ENCODE measurements around the gene SMAD2. TPM values are rescaled to one million over a fixed set of nuclear protein-coding genes. Genes with fewer than 3 reads are reported as not detected.

SMAD2 gene
- total RNA-seq, 2 experiments from 2014 or later = 80.4 to 83.0 TPM

GRCh38 chr18:47793609-47794008, 136.8 kb downstream of the SMAD2 start:
- H3K27ac ChIP-seq (ENCODE audit: low read depth in 1 of 2, low read length in 2 of 2) = no peak overlapping the region
- no peak for ATAC-seq (ENCODE audit: poor library complexity)

GRCh38 chr18:47791461-47791985, 138.9 kb downstream of the SMAD2 start:
- intact Hi-C loops (cut with DNase I, micrococcal nuclease) = no loop called here
- ATAC-seq (ENCODE audit: poor library complexity) (no peak), DNase-seq (no peak)
- peaks cover 0 to 4% of the 10 kb centered on the region in 2 experiments for H3K27me3 ChIP-seq (ENCODE audit: control insufficient read depth in 1 of 2, insufficient read depth in 2 of 2, low read length in 2 of 2)
- Mint-ChIP-seq H3K4me3 (no peak overlapping the region), H3K4me1 (ENCODE audit: low read depth) (no peaks in the 10 kb centered on the region), H3K27me3 (peaks cover 20% of the 10 kb centered on the region), H3K27ac (no peak overlapping the region), H3K36me3 (ENCODE audit: low read depth) (no peaks in the 10 kb centered on the region), H3K9me3 (no peaks in the 10 kb centered on the region)
- TF ChIP-seq CTCF (IDR thresholded peaks at IDR 0.05) = no peak
- no peaks in the 10 kb centered on the region for H3K36me3 ChIP-seq (ENCODE audit: insufficient read depth, low read length)
- ChIA-PET POLR2A (no interaction called here), CTCF (no interaction called here)
- no peak overlapping the region for H3K27ac ChIP-seq (ENCODE audit: low read depth in 1 of 2, low read length in 2 of 2)
- no peaks in the 10 kb centered on the region for H3K9me3 ChIP-seq (ENCODE audit: control insufficient read depth in 1 of 2, insufficient read depth in 1 of 2, low read length in 2 of 2)
- H3K4me1 ChIP-seq (ENCODE audit: insufficient read depth, low read length) = no peaks in the 10 kb centered on the region
- H3K4me3 ChIP-seq (ENCODE audit: low read length) = no peak overlapping the region

More at GRCh38 chr18:47793609-47794008, 136.8 kb downstream of the SMAD2 start:
- no peak for DNase-seq
- H3K9me3 Mint-ChIP-seq = no peaks in the 10 kb centered on the region
- peaks cover 14% of the 10 kb centered on the region for H3K27me3 Mint-ChIP-seq
- no peak overlapping the region for H3K4me3 Mint-ChIP-seq
- POLR2A ChIA-PET = no interaction called here
- peaks cover 0 to 4% of the 10 kb centered on the region in 2 experiments for H3K27me3 ChIP-seq (ENCODE audit: control insufficient read depth in 1 of 2, insufficient read depth in 2 of 2, low read length in 2 of 2)
- no peaks in the 10 kb centered on the region for H3K36me3 ChIP-seq (ENCODE audit: insufficient read depth, low read length)
- no peak overlapping the region for H3K4me3 ChIP-seq (ENCODE audit: low read length)
- H3K36me3 Mint-ChIP-seq (ENCODE audit: low read depth) = no peaks in the 10 kb centered on the region
- no peak overlapping the region for H3K27ac Mint-ChIP-seq
- H3K4me1 Mint-ChIP-seq (ENCODE audit: low read depth) = no peaks in the 10 kb centered on the region
- CTCF ChIA-PET = no interaction called here
- no peaks in the 10 kb centered on the region for H3K4me1 ChIP-seq (ENCODE audit: insufficient read depth, low read length)
- no peaks in the 10 kb centered on the region for H3K9me3 ChIP-seq (ENCODE audit: control insufficient read depth in 1 of 2, insufficient read depth in 1 of 2, low read length in 2 of 2)
- intact Hi-C loops (cut with DNase I, micrococcal nuclease) = no loop called here
- TF ChIP-seq CTCF (IDR thresholded peaks at IDR 0.05) = no peak

GRCh38 chr18:47790036-47790435, 140.4 kb downstream of the SMAD2 start:
- no peak overlapping the region for H3K27ac ChIP-seq (ENCODE audit: low read depth in 1 of 2, low read length in 2 of 2)
- Mint-ChIP-seq H3K4me3 (no peak overlapping the region), H3K36me3 (ENCODE audit: low read depth) (no peaks in the 10 kb centered on the region), H3K4me1 (ENCODE audit: low read depth) (no peaks in the 10 kb centered on the region), H3K27me3 (peaks cover 24% of the 10 kb centered on the region), H3K27ac (no peak overlapping the region), H3K9me3 (peaks cover 3% of the 10 kb centered on the region)
- no peaks in the 10 kb centered on the region for H3K36me3 ChIP-seq (ENCODE audit: insufficient read depth, low read length)
- no peaks in the 10 kb centered on the region for H3K4me1 ChIP-seq (ENCODE audit: insufficient read depth, low read length)
- no peak for DNase-seq
- POLR2A ChIA-PET = no interaction called here
- peaks cover 0 to 2% of the 10 kb centered on the region in 2 experiments for H3K27me3 ChIP-seq (ENCODE audit: control insufficient read depth in 1 of 2, insufficient read depth in 2 of 2, low read length in 2 of 2)
- ATAC-seq (ENCODE audit: poor library complexity) = no peak
- peaks cover 0 to 4% of the 10 kb centered on the region in 2 experiments for H3K9me3 ChIP-seq (ENCODE audit: control insufficient read depth in 1 of 2, insufficient read depth in 1 of 2, low read length in 2 of 2)
- CTCF ChIA-PET = no interaction called here
- H3K4me3 ChIP-seq (ENCODE audit: low read length) = no peak overlapping the region
- intact Hi-C loops (cut with DNase I, micrococcal nuclease) = no loop called here
- no peak for TF ChIP-seq CTCF (IDR thresholded peaks at IDR 0.05)
